ENCODE data around the gene OR9Q1.

GRCh38 chr11:58127350-58127749, 103.7 kb downstream of the OR9Q1 start:
- TF ChIP-seq ZNF626 (tag by site-specific recombination; IDR thresholded peaks at IDR 0.05) (no peak), TCF7L2 (IDR thresholded peaks at IDR 0.05; ENCODE audit: borderline replicate concordance, low read depth, low read length) (no peak), CTCF (tag by site-specific recombination; IDR thresholded peaks at IDR 0.05) (no peak), BCL11B (tag by site-specific recombination; IDR thresholded peaks at IDR 0.05; ENCODE audit: low read depth) (no peak), ZBTB8A (tag by site-specific recombination; IDR thresholded peaks at IDR 0.05) (no peak), ZNF266 (tag by site-specific recombination; IDR thresholded peaks at IDR 0.05; ENCODE audit: low read depth) (no peak)
